Subcutaneous adipose tissue (tissue), 4 donors: ENCODE results near the gene IPPK. TPM values are rescaled to one million over a fixed set of nuclear protein-coding genes. Genes with fewer than 3 reads are reported as not detected.

ENCODE experiments used
- total RNA-seq, 4 donors: library from RNA; depleted of rRNA; stranded (reverse); fragments of >200 nt; gene quantifications; one replicate each; pipeline ENCODE4 v1.1.0, GENCODE V29; 2016
- TF ChIP-seq, protein P1 (sequence below): fragments of 450-650 bp; IDR thresholded peaks from one replicate; pipeline ENCODE4 v1.5.1; 2016; ENCODE audit warnings: low read depth, mild to moderate bottlenecking, control low read depth, antibody characterized with exemption, moderate library complexity

The IPPK gene
- total RNA-seq, 4 donors from 2014 or later: 5.4 to 8.3 (median 7.3) TPM

DNA sequence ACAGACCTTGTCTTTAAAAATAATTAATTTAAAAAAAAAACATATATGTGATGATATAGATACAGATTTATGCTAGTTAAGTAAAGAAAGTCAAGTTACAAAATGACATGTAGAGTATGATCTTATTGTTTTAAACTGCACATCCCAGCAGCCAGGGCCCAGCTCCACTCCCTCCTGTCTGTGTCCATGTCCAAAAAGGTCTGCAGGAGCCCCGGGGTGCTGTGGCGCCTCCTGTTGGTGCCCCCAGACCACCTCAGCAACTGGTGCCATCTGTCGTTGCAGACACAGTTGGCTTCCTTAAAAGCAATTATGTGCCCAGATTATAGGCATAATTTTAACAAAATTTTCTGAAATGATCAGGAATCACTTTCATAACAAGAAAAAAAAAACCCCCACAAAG, 33.3 kb downstream of the IPPK start:
- TF ChIP-seq, protein P1, sequence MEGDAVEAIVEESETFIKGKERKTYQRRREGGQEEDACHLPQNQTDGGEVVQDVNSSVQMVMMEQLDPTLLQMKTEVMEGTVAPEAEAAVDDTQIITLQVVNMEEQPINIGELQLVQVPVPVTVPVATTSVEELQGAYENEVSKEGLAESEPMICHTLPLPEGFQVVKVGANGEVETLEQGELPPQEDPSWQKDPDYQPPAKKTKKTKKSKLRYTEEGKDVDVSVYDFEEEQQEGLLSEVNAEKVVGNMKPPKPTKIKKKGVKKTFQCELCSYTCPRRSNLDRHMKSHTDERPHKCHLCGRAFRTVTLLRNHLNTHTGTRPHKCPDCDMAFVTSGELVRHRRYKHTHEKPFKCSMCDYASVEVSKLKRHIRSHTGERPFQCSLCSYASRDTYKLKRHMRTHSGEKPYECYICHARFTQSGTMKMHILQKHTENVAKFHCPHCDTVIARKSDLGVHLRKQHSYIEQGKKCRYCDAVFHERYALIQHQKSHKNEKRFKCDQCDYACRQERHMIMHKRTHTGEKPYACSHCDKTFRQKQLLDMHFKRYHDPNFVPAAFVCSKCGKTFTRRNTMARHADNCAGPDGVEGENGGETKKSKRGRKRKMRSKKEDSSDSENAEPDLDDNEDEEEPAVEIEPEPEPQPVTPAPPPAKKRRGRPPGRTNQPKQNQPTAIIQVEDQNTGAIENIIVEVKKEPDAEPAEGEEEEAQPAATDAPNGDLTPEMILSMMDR: no peak

DNA sequence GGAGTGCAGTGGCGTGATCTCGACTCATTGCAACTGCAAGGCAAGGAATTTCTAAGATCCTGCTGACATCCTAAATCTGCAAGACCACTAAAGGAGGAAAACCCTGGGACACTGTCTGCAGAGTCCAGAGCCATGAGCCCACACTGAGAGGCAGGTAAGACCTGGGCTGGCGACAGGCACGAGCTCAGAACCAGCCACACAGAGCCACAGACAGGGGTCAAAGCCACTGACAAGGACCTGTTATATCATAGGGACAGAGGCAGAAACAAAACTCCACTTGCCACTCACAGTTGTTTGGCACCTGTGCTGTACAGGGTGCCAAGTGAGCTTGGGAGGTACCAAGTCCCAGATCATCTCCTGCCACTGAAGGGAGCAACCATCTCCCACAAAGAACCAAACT, 34.2 kb downstream of the IPPK start:
- TF ChIP-seq, protein P1: no peak

GRCh38 chr9:92634712-92635605, 35.0 kb downstream of the IPPK start:
- TF ChIP-seq, protein P1: no peak

GRCh38 chr9:92633614-92634278, 36.2 kb downstream of the IPPK start:
- TF ChIP-seq, protein P1: no peak

GRCh38 chr9:92632641-92633040, 37.3 kb downstream of the IPPK start:
- TF ChIP-seq, protein P1: no peak

DNA sequence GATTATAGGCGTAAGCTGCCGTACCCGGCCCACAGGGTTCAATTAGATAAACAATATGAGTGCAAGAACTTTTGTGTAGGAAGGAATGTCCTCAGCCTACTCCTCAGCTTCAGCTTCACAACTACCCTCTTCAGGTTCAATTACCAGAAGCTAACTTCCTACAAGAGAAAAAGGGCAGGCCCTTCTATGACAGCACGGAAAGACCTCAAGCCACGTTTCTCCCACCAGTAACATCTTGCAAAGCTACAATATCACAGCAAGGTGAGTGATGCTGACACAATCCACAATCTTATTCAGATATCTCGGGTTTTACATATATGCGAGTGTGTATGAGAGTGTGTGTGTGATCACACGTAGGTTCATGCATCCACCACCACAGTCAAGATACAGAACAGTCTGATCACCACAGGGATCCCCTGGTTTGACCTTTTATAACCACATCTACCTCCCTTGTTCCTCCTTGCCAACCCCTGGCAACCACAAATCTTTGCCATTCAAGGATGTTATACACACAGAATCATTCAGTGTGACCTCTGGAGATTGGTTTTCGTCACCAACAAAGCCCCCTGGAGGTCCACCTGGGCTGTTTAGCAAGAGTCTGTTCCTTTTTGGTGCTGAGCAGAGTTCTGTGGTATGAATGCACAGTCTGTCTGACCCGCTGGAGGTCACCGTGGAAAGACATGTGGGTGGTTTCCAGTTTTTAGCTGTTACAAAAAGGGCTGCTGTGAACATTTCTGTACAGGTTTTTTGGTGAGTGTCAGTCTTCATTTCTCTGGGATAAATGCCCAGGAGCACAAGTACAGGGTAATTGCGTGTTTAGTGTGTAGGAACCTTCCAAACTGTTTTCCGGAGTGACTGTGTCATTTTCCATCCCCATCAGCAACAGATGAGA, 38.2 kb downstream of the IPPK start:
- TF ChIP-seq, protein P1: no peak
